Stimulated activated memory B cell treated with anti-CD40 and anti-IgM and Interleukin-4, amounts not matched to agents 10 μg/mL and 1 μg/mL and 100 μg/mL, for 72 hours (primary cell): Measurements from ENCODE around the gene ZNF410.

ENCODE experiments used
- ATAC-seq: fragments of 150-1000 bp; cut with Tn5 transposase; 2 replicates; pipeline ENCODE4 v1.10.0; 2021
- H3K27ac Mint-ChIP-seq: one replicate; pipeline ENCODE4 v1.8.0; 2022; ENCODE audit warnings: mild to moderate bottlenecking, mixed read lengths
- H3K27me3 Mint-ChIP-seq: one replicate; pipeline ENCODE4 v1.8.0; 2022; ENCODE audit warnings: mixed read lengths
- H3K36me3 Mint-ChIP-seq: one replicate; pipeline ENCODE4 v1.8.0; 2022; ENCODE audit warnings: mixed read lengths
- H3K4me1 Mint-ChIP-seq: one replicate; pipeline ENCODE4 v1.8.0; 2022; ENCODE audit warnings: mixed read lengths
- H3K4me3 Mint-ChIP-seq: one replicate; pipeline ENCODE4 v1.8.0; 2022; ENCODE audit warnings: mild to moderate bottlenecking, moderate library complexity, mixed read lengths
- H3K9me3 Mint-ChIP-seq: one replicate; pipeline ENCODE4 v1.8.0; 2022; ENCODE audit warnings: mixed read lengths

ZNF410 gene

DNA sequence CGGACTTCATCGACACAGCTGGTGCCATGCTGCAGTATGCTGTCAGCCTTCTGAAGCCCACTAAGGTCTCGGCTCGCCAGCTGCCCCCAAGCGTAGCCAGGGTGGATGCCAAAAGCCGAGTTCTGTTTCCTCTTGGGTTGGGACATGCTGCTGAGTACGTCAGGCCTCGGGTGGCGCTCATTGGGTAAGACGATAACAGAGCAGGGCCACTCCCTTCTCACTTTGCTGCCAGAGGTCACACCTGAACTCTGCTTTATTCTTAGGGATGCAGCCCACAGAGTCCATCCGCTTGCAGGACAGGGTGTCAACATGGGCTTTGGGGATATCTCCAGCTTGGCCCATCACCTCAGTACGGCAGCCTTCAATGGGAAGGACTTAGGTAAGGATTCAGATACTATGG lies 74.5 kb downstream of the ZNF410 start:
- no peaks in the 10 kb centered on the region for H3K4me1 Mint-ChIP-seq
- ATAC-seq: no peak
- peaks cover 57% of the 10 kb centered on the region for H3K36me3 Mint-ChIP-seq
- H3K27me3 Mint-ChIP-seq: no peaks in the 10 kb centered on the region
- no peak overlapping the region for H3K27ac Mint-ChIP-seq
- H3K4me3 Mint-ChIP-seq: no peak overlapping the region
- no peaks in the 10 kb centered on the region for H3K9me3 Mint-ChIP-seq

DNA sequence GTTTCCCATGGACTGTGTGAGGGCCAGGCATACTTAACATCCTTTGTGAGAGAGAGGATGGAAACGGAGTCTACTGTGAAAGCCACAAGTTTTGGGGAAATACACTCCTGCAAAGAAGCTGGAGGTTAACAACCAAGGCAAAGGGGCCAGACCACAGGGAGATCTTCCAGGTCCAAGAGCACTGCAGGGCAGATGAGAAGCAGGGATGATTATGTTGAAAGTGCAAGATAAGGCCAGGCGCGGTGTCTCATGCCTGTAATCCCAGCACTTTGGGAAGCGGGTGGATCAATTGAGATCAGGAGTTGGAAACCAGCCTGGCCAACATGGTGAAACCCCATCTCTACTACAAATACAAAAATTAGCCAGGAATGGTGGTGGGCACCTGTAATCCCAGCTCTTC lies 78.6 kb downstream of the ZNF410 start:
- Mint-ChIP-seq H3K36me3 (peaks cover 37% of the 10 kb centered on the region), H3K9me3 (no peaks in the 10 kb centered on the region), H3K27me3 (no peaks in the 10 kb centered on the region)

DNA sequence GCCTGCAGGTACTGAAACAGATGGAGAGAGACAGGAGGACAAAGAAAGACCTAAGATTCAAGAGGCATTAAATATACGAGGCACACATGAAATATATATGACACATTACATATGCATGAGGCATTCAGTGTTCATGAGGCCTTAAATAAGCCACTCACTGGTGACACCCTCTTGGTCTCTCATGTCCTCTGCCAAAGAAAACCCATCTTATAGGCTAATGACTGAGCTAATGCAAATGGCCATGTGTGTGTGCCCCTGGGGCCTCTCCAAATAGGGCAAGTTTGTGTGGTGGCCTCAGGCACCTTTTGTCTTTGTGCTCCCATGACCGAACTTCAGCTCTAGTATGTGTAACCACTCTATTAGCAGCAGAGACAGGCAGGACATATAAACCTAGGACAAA lies 82.2 kb downstream of the ZNF410 start:
- Mint-ChIP-seq H3K4me3 (no peak overlapping the region), H3K4me1 (no peaks in the 10 kb centered on the region), H3K27me3 (no peaks in the 10 kb centered on the region), H3K36me3 (peaks cover 30% of the 10 kb centered on the region), H3K27ac (no peak overlapping the region), H3K9me3 (no peaks in the 10 kb centered on the region)
- ATAC-seq: no peak

More for the DNA sequence above, 78.6 kb downstream of the ZNF410 start:
- no peak overlapping the region for H3K4me3 Mint-ChIP-seq
- H3K4me1 Mint-ChIP-seq: no peaks in the 10 kb centered on the region
- ATAC-seq: no peak
- no peak overlapping the region for H3K27ac Mint-ChIP-seq

DNA sequence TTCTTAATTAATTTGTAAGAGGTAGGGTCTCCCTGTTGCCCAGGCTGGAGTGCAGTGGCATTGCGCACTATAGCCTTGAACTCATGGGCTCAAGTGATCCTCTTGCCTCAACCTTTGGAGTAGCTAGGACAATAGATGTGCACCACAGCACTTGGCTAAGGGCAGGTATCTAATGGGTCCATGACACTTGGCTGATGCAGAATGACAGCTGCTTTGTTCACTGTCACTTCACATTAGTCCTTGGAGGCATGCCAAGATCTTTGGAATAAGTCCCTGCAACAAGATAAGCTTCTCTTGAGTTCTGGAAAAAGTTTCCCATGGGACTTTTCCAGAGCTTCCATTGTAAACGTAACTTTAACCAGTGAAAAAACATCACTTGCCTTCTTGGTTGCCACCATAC lies 86.8 kb downstream of the ZNF410 start:
- Mint-ChIP-seq H3K27me3 (no peaks in the 10 kb centered on the region), H3K36me3 (peaks cover 29% of the 10 kb centered on the region), H3K4me1 (no peaks in the 10 kb centered on the region), H3K4me3 (no peak overlapping the region), H3K27ac (no peak overlapping the region), H3K9me3 (no peaks in the 10 kb centered on the region)
- ATAC-seq: no peak

DNA sequence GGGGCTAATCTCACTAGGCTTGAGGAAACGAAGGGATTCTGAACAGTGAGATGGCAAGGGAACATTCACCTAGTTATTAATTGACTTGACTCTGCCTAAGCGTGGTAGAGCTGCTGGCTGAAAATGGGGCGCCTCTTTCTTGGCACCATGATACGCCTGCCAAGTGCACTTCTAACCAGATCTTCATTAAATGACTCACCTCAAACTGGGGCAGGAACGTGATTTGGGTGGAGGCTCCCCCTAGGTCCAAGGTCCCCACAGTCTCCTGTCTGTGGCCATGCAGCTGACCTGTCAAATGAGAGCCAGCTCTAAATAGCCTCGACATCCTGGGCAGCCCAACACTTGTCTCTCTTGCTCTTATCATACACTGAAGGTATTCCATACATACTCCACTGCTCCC lies 89.5 kb downstream of the ZNF410 start:
- H3K4me1 Mint-ChIP-seq: no peaks in the 10 kb centered on the region
- no peak overlapping the region for H3K4me3 Mint-ChIP-seq
- peaks cover 31% of the 10 kb centered on the region for H3K36me3 Mint-ChIP-seq
- ATAC-seq: no peak
- no peaks in the 10 kb centered on the region for H3K9me3 Mint-ChIP-seq
- H3K27ac Mint-ChIP-seq: no peak overlapping the region
- no peaks in the 10 kb centered on the region for H3K27me3 Mint-ChIP-seq

DNA sequence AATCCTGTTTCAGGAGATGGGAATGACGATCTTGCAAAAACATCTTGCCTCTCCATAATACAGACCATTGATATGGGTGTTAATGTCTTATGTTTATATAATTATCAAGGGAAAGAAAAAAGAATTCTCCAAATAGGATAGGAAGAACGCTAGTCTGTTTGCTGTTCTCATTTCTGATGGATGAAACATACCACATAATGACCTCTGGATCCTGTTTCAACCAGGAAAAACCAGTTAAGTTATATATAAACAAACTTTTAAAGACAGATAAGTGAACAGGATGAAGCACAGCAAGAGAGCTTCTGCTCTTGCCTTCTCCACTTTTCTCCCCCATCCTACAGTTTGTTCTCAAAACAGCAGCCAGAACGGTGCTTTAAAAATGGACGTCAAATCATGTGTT lies 91.2 kb downstream of the ZNF410 start:
- no peak overlapping the region for H3K27ac Mint-ChIP-seq
- peaks cover 25% of the 10 kb centered on the region for H3K36me3 Mint-ChIP-seq
- H3K27me3 Mint-ChIP-seq: no peaks in the 10 kb centered on the region
- no peaks in the 10 kb centered on the region for H3K9me3 Mint-ChIP-seq
- no peak for ATAC-seq
- H3K4me3 Mint-ChIP-seq: no peak overlapping the region
- H3K4me1 Mint-ChIP-seq: no peaks in the 10 kb centered on the region
